ENCODE results near the gene CUX1.

GRCh38 chr7:102197599-102197998, 380.2 kb downstream of the CUX1 start:
- TF ChIP-seq HMG20B (CRISPR knock-in tag; conservative IDR thresholded peaks at IDR 0.05): no peak
- TF ChIP-seq ZNF333 (CRISPR knock-in tag; IDR thresholded peaks at IDR 0.05; ENCODE audit: borderline replicate concordance): no peak
- TF ChIP-seq PBX2 (CRISPR knock-in tag; IDR thresholded peaks at IDR 0.05): no peak
- no peak for TF ChIP-seq FOXA1 (IDR thresholded peaks at IDR 0.05)
- TF ChIP-seq FOXA1 (CRISPR knock-in tag; IDR thresholded peaks at IDR 0.05): no peak
- no peak for TF ChIP-seq FOXO1 (CRISPR knock-in tag; IDR thresholded peaks at IDR 0.05)
- TF ChIP-seq PTBP1 (IDR thresholded peaks at IDR 0.05; ENCODE audit: low read depth, low read length, poor library complexity, severe bottlenecking): no peak
- TF ChIP-seq AFF4 (CRISPR knock-in tag; IDR thresholded peaks at IDR 0.05): no peak
- TF ChIP-seq ZMAT3 (CRISPR knock-in tag; conservative IDR thresholded peaks at IDR 0.05): no peak
- no peak for TF ChIP-seq ZBTB7A (CRISPR knock-in tag; IDR thresholded peaks at IDR 0.05)
- TF ChIP-seq RFXANK (CRISPR knock-in tag; IDR thresholded peaks at IDR 0.05): no peak
- no peak for TF ChIP-seq NBN (conservative IDR thresholded peaks at IDR 0.05)
- no peak for TF ChIP-seq CTCF (CRISPR knock-in tag; IDR thresholded peaks at IDR 0.05)
